HG02943 (cell line): ENCODE measurements around the gene APOBEC3B.
"Not testable (repeated sequence)": the region's sequence is repeated elsewhere in the genome, so short reads cannot be mapped to it uniquely, and the experiment has no call there.

Experiments
- ATAC-seq: cut with Tn5 transposase; IDR thresholded peaks from one replicate; pipeline ENCODE4 v1.9.1; 2021; ENCODE audit warnings: mild to moderate bottlenecking, low read depth, moderate library complexity; ENCODE audit not compliant: unreplicated experiment

APOBEC3B gene

DNA sequence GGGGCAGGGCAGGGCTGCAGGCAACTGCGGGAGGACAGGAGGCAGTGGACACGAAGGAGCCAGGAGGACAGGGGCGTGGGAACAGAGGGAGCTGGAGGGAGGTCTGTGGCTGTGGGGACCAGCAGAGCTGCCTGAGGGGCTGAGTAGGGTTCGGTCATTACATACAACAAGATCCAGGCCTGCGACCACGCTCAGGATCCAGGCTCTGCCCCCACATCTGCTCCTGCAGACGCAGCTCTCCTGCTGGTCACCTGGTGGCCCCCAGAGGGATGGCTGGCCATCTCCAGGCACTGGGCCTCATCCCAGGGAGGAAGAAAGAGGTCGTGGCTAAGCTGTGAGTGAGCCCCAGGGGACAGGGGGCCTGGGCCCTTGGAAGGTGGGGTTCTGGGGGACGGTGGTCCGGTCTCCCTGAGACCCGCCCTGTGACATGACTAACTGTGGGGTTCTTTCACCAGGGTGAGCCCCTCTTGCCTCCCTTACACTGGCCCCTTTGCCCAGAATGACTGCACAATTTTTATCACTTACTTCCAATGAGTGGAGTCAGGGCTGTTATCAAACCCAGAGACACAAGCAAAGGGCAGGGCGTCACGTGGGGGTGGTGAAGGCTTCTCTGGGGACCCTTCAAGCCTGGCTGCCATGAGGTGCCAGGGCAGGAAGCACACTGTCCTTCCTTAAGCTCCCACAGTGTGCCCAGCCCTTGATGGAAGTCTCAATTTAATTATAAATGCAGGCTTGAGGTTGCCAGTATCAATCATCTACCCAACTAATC is 31.4 kb upstream of the APOBEC3B start:
- no peak for ATAC-seq

DNA sequence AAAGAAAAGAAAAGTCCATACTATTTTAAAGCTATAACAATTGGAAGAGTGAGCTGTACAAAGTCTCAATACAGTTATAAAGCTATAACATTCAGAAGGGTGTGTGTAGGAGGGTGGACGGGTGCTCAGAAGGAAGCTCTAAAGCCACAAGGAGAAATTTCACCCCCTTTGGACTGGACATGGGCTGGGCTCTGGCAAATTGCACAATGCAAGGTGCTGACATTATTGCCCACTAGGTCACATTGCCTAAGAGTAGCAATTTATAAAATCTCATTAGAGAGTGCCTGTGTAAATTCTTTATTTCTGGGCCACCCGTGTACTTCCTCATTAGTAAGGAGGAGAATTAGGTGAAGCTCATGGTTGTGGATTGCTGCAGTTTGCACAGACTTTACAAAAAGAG is 30.4 kb upstream of the APOBEC3B start:
- ATAC-seq, result no peak

DNA sequence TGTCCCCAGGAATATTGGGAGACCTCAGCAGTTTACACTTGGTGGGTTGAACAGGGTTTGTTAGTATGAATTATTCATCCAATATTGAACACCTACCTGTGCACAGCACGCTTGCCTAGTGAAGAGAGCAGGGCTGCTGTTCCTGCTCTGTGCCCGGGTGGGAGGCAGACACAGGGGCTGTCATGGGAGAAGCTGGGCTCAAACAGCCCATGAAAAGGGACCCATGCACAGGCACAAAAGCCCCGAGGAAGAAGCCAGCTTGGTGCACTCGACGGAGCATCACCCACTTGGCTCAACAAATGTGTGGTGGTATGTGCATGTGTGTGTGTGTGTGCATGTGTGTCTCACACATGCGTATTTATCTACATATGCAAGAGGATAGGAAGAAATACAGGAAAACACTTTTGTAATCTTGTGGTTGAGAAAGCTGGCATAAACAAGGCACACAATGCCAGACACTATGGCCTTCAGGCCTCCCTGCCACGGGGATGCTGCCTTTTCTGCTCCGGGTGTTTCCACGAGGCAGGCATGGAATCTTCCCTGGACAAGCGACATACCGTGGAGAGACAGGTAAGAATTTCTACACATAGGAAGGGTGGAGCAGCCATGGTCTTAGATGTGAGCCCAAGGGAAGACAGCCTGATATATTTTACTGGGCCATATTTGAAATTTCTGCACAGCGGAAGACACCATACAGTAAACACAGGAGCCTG is 29.7 kb upstream of the APOBEC3B start:
- no peak for ATAC-seq

DNA sequence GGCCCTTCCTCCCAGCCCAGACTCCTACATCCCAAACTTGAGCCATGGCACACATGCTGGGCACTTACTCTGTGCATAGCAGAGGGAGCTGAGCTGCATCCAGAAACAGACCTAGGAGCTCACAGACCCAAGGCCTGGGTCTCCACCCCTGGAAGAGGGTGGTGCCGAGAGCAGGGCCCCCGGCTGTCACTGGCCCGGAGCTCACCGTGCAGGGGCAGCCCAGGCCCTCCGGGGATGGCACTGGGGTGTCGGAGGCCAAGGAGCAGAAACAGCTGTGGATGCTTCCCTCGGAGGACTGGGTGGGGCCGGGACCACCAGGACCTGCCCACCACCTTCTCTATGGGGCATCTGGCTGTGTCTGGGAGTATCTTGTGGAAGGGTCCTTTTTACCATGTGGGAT is 29.1 kb upstream of the APOBEC3B start:
- no peak for ATAC-seq

DNA sequence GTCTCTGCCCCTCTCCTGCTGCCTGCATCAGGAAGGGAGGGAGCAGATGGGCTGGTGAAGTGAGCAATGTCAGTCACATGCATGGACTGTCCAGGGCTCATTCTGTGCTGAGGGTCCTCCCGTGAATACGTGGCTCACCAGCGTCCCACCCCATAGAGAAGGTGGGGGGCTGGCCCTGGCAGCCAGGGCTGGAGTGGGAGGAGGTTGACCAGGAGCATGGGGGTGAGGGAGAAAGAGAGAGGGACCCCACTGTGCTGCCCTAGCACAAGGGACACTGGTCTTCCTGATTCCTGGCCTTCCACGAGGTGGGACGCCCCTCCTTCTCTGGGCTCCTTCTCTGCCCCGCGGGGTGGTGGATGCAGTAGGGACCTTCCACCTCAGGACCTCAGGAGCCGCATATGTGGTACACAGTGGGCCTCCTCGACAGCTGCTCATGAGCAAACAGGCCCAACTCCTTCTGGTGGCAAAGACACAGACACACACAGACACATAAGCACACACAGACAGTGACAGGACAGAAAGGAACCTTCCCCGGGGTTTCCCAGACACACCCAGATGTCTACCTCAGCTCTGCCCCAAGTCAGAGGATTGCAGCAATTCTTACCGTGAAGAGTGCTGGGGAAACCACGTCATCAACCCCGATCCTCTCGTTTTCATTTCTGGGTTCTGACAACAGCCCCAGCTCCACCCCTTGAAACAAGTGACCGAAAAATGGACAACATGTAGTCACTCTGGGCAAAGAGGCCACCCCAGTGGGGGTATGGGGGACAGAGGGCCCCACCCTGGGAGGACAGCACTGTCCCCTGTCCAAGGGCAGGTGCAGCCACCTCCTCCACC is 28.4 kb upstream of the APOBEC3B start:
- ATAC-seq, result peak; percentile 65

DNA sequence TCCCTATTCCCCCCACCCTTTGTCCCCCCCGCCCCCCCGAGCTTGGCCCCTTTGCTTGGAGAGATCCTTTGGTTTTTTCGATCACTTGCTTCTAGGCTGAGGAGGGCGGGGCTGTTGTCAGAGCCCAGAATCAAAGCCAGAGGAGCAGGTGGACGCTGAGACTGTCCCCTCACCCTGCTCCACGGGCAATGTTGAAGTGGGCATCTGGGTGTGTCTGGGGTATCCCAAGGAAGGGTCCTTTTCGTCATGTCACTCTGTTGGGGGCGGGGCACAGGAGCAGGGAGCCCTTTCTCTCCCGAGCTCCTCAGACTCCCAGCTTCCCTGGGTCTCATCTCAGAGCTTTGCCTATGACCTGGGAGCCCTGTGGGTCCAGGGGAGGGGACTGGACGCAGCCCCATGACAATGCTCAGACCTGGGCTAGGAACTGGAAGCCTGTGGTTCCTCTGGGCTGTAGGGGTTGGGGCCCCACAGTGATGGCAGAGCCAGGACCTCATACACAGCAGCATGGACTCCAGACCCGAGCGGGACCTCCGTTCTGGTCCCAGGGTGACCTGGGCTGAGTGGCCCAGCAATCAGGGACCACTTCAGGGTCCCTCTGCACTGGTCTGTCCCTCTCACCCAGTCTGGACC is 27.6 kb upstream of the APOBEC3B start:
- no peak for ATAC-seq

DNA sequence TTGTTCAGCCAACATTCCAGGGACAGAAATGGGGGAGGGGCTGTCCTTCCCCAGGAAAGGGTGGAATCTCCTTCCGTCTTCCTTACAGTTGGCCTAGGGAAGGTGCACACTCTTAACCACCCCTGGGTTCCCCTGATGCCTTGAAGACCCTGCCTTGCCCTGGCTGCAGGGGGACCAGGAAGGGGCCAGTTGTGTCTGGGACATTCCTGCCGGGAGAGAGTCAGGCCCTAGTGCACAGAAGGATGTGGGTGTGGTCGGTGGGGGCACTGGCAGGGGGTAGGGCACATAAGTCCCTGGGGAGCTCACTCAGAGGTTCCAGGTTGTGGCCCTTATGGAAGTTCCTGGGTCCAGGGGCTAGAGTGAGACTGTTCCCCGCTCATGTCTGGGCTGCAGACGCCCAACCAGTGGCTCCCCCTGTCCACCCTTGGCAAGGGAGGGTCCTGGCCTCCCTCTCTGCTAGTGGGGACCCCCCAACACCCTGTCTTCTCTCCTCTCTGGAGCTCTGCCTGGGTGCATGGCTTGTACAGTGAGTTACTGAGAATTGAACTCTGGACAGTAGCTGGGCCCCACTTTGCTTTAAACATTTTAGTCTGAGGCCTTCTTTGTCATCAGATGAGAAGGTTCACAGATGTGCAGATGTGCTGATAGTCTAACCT is 26.8 kb upstream of the APOBEC3B start:
- ATAC-seq, result no peak

DNA sequence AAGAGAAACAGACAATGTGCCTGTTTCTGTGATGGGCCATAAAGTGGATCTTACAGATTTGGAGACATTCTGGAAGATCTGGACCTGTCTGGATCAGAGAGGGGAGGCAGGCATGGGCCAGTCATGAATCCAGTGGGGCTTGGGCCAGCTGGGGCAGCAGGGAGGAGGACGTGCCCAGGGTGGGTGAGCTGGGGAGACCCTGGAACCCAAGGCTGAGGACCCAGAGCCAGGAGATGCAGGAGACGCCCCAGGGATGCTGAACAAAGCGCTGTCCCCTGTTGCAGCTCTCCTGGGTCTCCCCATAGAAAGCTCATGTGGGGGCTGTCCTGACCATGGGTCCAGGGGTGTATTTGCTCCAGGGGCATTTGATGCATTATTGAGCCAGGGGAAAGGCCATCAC is 26.2 kb upstream of the APOBEC3B start:
- ATAC-seq, result no peak

DNA sequence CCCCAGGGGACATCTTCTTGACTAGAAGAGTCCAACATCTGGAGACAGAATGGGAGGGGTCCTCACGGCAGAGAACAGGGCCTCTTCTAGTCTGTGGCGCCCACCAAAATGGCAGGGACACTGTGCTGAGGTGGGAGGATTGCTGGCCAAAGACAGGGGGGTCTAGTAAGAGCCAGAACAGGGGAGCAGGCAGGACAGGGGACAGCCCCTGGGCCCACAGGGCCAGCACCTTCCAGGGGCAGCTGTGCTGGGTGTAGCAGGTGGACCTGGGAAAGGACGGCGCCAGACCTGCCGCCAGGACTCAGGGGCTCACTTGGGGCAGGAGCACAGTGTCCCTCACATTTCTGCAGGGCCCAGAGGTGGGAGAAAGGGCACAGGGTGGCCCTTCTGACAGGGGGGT is 25.6 kb upstream of the APOBEC3B start:
- ATAC-seq, result no peak

DNA sequence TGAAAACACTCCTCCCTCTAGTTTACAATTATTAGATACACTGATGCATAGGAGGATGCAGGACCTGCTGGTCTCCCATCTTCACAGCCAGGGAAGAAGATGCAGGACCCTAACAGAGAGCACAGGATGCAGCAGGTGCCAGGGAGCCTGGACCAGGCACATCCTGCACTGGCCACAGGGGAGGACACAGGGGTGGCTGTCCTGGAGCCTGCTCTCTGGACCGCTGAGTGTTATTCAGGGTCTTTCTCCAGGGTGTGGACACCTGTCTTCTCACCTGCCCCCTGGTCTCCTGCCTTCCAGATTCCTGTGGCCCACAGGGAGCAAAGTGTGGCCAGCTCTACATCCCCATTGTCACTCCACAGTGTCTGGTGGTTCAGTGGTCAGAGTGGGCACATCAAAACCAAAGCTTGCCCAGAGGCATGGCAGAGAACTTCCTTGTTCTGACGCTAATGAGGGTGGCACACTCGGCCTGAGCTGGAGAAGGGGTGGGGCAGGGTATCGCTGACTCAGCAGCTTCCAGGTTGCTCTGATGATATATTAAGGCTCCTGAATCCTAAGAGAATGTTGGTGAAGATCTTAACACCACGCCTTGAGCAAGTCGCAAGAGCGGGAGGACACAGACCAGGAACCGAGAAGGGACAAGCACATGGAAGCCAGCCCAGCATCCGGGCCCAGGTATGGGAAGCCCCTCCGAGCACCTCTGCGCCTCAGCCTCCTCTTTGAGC is 24.9 kb upstream of the APOBEC3B start, which contains the start of gene APOBEC3A:
Gene APOBEC3A (plus strand): TSS at position 564 of the 725 bp plus-strand sequence. CDS start 83 bp downstream, at position 647.
- no peak for ATAC-seq

DNA sequence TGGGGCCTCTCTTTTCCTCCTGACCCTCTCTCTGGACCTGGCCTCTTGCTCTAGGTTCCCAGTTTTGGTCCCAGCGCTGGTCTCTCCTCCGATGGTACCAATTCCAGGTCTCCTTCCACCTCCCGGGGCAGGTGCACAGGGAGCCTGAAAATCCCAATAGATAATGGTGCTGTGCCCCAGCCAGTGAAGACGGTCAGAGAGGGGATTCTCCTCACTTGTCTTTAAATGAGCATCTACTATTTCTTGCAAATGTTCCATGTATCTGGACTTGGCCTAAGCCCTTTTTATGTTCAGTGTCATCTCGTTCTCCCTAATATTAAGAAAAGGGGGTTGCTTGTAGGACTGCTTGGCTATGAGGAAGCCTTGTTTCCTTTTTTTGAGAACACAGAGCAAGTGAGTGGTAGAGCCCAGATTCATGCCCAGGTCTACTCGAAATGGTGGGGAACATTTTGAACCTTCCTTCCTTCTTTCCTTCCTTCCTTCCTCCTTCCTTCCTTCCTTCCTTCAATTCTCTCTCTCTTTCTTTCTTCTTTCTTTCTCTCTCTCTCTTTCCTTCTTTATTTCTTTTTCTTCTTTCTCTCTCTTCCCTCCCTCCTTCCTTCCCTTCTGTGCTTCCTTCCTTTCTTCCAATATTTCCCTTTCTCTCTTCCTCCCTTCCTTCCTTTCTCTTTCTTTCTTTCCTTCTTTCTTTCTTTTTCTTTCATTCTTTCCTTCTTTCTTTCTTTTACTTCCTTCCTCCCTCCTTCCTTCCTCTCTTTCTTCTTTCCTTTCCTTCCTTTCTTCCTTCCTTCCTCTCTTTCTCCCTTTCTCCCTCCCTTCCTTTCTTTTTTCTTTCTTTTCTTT is 24.1 kb upstream of the APOBEC3B start:
- no peak for ATAC-seq

DNA sequence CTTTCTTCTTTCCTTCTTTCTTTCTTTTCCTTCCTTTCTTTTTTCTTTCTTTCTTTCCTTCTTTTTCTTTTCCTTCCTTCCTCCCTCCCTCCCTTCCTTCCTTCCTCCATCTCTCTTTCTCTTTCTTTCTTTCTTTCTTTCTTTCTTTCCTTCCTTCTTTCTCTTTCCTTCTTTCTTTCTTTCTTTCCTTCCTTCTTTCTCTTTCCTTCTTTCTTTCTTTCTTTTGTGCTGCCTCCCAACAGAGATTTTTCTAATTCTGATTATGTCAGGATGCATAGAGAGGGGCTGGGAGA is 23.6 kb upstream of the APOBEC3B start:
- ATAC-seq, result not testable (repeated sequence)

DNA sequence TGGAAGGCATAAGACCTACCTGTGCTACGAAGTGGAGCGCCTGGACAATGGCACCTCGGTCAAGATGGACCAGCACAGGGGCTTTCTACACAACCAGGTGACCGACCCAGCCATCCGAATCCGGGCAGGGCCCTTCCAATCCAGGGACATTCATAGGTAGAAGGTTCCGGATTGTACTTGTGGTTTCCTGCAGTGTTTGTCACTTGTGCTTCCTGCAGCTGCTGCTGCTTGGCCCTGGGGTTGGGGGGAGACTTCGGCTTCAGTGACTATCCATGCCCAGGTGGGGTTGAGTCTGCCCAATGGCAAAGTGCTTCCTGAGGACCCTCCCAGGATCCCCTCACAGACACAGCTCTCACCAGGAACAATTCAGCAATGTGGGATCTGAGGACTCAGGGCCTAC is 22.6 kb upstream of the APOBEC3B start:
- no peak for ATAC-seq

DNA sequence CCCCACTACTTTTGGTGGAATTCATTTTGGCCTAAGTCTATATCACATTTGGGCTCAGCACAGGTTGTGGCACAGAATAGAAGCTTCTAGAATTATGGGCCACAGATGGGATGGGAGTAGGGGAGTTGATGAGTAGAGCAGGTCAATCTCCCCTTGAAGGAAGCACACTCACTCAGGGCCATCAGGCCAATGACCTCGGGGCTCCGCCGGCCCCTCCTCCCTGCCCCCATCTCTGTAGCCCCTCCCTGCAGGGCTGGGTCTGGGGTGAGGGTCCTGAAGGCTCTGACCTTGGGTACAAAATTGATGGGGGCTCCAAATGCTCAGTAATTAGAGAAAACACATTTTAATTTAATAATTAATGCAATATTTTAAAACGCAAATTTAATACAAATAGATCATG is 21.5 kb upstream of the APOBEC3B start:
- ATAC-seq, result not testable (repeated sequence)

DNA sequence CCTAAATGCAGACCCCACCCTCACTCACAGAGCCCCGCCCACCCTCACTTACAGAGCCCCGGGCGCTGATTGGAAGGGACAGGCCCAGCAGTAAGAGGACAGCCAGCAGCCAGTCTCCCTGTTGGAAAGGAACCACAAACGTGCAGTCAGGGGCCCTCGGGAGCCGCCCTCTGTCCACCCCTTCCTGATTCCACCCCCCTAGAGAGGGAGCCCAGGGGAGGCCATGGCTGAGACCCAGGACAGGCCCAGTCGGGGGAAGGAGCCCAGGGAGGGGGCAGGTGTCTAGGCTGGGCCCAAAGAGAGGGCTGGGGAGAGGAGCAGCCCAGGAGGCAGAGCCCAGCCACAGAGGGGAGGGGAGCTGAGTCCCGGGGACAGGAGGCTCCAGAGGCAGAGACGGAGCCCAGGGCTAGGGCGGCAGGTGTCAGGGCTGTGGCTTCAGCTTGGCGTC is 18.8 kb upstream of the APOBEC3B start:
- not testable (repeated sequence) for ATAC-seq

DNA sequence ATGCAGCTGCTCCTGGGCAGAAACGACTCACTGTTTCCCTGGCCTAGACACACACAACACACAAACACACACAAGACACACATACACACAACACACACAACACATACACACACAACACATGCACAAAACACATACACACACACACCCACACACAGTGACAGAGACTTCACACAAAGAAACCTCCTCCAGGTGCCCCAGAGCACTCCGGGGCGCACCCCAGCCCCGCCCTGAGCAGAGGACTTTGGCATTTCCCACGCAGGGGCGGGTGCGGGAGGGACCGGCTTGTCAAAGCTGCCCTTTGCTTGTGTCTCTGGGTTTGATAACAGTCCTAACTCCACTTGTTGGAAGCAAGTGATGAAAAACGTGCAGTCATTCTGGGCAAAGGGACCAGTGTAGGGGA is 18.3 kb upstream of the APOBEC3B start:
- no peak for ATAC-seq

DNA sequence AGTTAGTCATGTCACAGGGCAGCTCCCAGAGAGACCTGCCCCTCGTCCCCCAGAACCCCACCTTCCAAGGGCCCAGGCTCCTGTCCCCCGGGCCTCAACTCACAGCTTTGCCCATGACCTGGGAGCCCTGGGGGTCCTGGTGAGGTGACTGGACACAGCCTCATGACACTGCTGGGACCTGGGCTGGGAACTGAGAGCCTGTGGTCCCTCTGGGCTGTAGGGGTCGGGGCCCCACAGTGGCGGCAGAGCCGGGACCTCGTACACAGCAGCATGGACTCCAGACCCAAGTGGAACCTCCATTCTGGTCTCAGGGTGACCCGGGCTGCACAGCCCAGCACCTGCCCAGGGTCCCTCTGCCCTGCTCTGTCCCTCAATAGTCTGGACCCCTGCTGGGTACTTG is 17.8 kb upstream of the APOBEC3B start:
- no peak for ATAC-seq

DNA sequence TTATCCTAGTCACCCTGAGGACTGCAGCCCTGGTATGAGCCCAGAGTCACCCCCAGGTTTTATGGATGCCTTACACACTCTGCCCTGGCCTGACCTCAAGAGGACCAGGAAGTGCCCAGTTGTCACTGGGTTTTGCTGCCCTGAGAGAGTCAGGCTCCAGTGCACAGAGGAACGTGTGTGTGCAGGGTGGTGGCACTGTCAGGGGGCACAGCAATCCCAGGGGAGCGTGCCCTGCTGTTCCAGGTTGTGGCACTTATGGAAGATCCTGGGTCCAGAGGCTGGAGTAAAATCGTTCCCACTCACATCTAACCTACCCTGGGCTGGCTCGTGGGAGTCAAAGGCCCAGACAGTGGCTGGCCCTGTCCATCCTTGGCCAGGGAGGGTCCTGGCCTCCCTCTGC is 17.2 kb upstream of the APOBEC3B start:
- no peak for ATAC-seq
